ENCODE data around the gene MYO7A.

GRCh38 chr11:77090046-77090372 is 38.0 kb upstream of the MYO7A start:
- TF ChIP-seq CTCF (IDR thresholded peaks at IDR 0.05) (no peak), POLR2A (IDR thresholded peaks at IDR 0.05) (no peak)

Data from body of pancreas (tissue), 4 donors.